Neural progenitor cell (in vitro differentiated cells): ENCODE results near the gene C2orf76. TPM values are rescaled to one million over a fixed set of nuclear protein-coding genes. Genes with fewer than 3 reads are reported as not detected.

Experiments
- DNase-seq: peaks from one replicate; pipeline ENCODE4 v3.0.0-alpha.2; 2016; ENCODE audit warnings: low spot score
- H2AFZ ChIP-seq: fragments of 200-600 bp; sonication (generic); replicated peaks from 2 replicates; pipeline ENCODE4 v1.6.1; 2016; ENCODE audit warnings: antibody characterized with exemption
- H3F3A ChIP-seq: fragments of 200-600 bp; sonication (generic); 2 replicates; pipeline ENCODE4 v1.6.1; 2016; ENCODE audit warnings: antibody characterized with exemption, low read depth
- H3K27ac ChIP-seq: fragments of 200-600 bp; sonication (generic); 2 replicates; pipeline ENCODE4 v1.5.1; 2016; ENCODE audit warnings: mild to moderate bottlenecking
- H3K27me3 ChIP-seq: fragments of 200-600 bp; sonication (generic); 2 replicates; pipeline ENCODE4 v1.6.1; 2016; ENCODE audit warnings: mild to moderate bottlenecking, moderate library complexity
- H3K36me3 ChIP-seq: fragments of 200-600 bp; sonication (generic); 2 replicates; pipeline ENCODE4 v1.5.1; 2016
- H3K4me1 ChIP-seq: fragments of 200-600 bp; sonication (generic); 2 replicates; pipeline ENCODE4 v1.6.1; 2016; ENCODE audit warnings: mixed run types
- H3K4me2 ChIP-seq: fragments of 200-600 bp; sonication (generic); 2 replicates; pipeline ENCODE4 v1.6.1; 2016
- H3K4me3 ChIP-seq: fragments of 200-600 bp; sonication (generic); 2 replicates; pipeline ENCODE4 v1.5.1; 2016
- H3K79me2 ChIP-seq: fragments of 200-600 bp; sonication (generic); 2 replicates; pipeline ENCODE4 v1.6.1; 2016; ENCODE audit warnings: low read depth
- H3K9ac ChIP-seq: fragments of 200-600 bp; sonication (generic); 2 replicates; pipeline ENCODE4 v1.6.1; 2016
- H3K9me3 ChIP-seq: fragments of 200-600 bp; sonication (generic); 2 replicates; pipeline ENCODE4 v1.5.1; 2016; ENCODE audit warnings: low read depth
- H4K20me1 ChIP-seq: fragments of 200-600 bp; sonication (generic); 2 replicates; pipeline ENCODE4 v1.6.1; 2016; ENCODE audit warnings: low read depth
- H3K27ac Mint-ChIP-seq: 3 replicates; pipeline ENCODE4 v1.8.0; 2021; ENCODE audit warnings: mixed read lengths
- H3K27me3 Mint-ChIP-seq: 2 replicates; pipeline ENCODE4 v1.8.0; 2022; ENCODE audit warnings: low read depth, mild to moderate bottlenecking, inconsistent platforms, moderate library complexity, mixed read lengths; ENCODE audit not compliant: insufficient read depth
- H3K36me3 Mint-ChIP-seq: 3 replicates; pipeline ENCODE4 v1.8.0; 2021; ENCODE audit warnings: mixed read lengths
- H3K4me1 Mint-ChIP-seq: 3 replicates; pipeline ENCODE4 v1.8.0; 2021; ENCODE audit warnings: mixed read lengths
- H3K4me3 Mint-ChIP-seq: 3 replicates; pipeline ENCODE4 v1.8.0; 2021; ENCODE audit warnings: mild to moderate bottlenecking, moderate library complexity, mixed read lengths
- H3K9me3 Mint-ChIP-seq: 3 replicates; pipeline ENCODE4 v1.8.0; 2020; ENCODE audit warnings: mixed read lengths
- CTCF ChIP-seq: fragments of 200-600 bp; sonication (generic); IDR thresholded peaks from 2 replicates; pipeline ENCODE4 v1.5.1; 2017; ENCODE audit warnings: antibody characterized with exemption, mild to moderate bottlenecking
- EZH2 ChIP-seq: fragments of 200-600 bp; sonication (generic); IDR thresholded peaks from 2 replicates; pipeline ENCODE4 v1.6.1; 2017; ENCODE audit warnings: antibody characterized with exemption, mild to moderate bottlenecking, moderate library complexity
- EZH2phosphoT487 ChIP-seq: fragments of 200-600 bp; sonication (generic); IDR thresholded peaks from 2 replicates; pipeline ENCODE4 v1.6.1; 2017; ENCODE audit warnings: antibody characterized with exemption
- total RNA-seq: library from RNA; depleted of rRNA; stranded (reverse); fragments of >200 nt; gene quantifications from 2 replicates; pipeline ENCODE4 v1.2.3, GENCODE V29; 2015; ENCODE audit warnings: low replicate concordance

C2orf76 gene
- total RNA-seq, 1 donor from 2014 or later: 16.8 TPM

DNA sequence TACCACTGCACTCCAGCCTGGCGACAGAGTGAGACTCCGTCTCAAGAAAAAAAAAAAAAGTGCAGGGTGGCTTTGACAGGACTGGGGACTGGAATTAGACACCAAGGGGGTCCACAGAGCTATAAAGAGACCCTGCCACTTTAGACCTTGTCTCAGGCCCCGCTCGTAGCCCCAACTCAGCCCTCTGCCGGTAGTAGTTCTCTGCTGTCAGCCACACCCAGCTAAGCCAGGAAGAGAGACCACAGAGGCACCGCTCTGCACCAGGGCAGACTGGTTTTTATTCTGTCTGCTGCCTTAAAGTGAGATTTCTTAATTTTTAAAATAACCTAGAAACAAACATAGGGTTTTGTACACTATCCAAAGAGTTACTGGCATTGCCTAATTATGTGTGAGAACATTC, 77.0 kb downstream of the C2orf76 start:
- TF ChIP-seq CTCF: no peak
- no peak for TF ChIP-seq EZH2
- TF ChIP-seq EZH2phosphoT487: no peak
- H3F3A ChIP-seq: no peaks in the 10 kb centered on the region
- H3K4me1 ChIP-seq: no peaks in the 10 kb centered on the region
- H3K27ac ChIP-seq: no peak overlapping the region
- no peaks in the 10 kb centered on the region for H3K9me3 Mint-ChIP-seq
- H3K27me3 Mint-ChIP-seq: peaks cover 2% of the 10 kb centered on the region
- DNase-seq: no peak
- H3K27ac Mint-ChIP-seq: no peak overlapping the region
- peaks cover 5% of the 10 kb centered on the region for H3K4me1 Mint-ChIP-seq
- H3K27me3 ChIP-seq: no peaks in the 10 kb centered on the region
- H2AFZ ChIP-seq: no peak overlapping the region
- no peaks in the 10 kb centered on the region for H3K9me3 ChIP-seq
- H3K79me2 ChIP-seq: no peaks in the 10 kb centered on the region
- no peaks in the 10 kb centered on the region for H4K20me1 ChIP-seq
- H3K9ac ChIP-seq: no peak overlapping the region
- H3K4me2 ChIP-seq: no peak overlapping the region
- H3K36me3 ChIP-seq: no peaks in the 10 kb centered on the region
- H3K4me3 Mint-ChIP-seq: no peak overlapping the region
- no peaks in the 10 kb centered on the region for H3K36me3 Mint-ChIP-seq
- no peak overlapping the region for H3K4me3 ChIP-seq

DNA sequence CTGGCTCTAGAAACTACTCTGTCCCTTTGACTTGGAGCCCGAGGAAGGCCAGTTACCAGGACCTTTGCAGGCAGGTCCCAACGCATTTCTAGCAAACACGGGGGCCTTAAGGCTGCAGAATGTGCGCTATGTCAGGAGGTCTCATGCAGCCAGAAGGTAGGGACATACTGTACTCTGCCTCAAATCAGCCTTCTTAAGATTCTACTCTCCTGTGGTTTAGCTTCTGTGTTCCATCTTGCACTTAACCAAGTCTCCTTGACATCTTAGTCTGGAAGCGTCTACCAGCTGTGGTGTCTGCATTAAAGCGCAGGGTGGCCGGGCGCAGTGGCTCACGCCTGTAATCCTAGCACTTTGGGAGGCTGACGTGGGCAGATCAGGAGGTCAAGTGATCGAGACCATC, 77.5 kb downstream of the C2orf76 start:
- TF ChIP-seq EZH2phosphoT487 (no peak), CTCF (no peak), EZH2 (no peak)
- no peak overlapping the region for H3K27ac ChIP-seq
- DNase-seq: no peak
- H3K9ac ChIP-seq: no peak overlapping the region
- Mint-ChIP-seq H3K36me3 (no peaks in the 10 kb centered on the region), H3K4me3 (no peak overlapping the region), H3K9me3 (no peaks in the 10 kb centered on the region), H3K27me3 (peaks cover 2% of the 10 kb centered on the region), H3K4me1 (peaks cover 5% of the 10 kb centered on the region), H3K27ac (no peak overlapping the region)
- no peak overlapping the region for H2AFZ ChIP-seq
- no peaks in the 10 kb centered on the region for H4K20me1 ChIP-seq
- no peaks in the 10 kb centered on the region for H3K9me3 ChIP-seq
- H3K79me2 ChIP-seq: no peaks in the 10 kb centered on the region
- H3K4me1 ChIP-seq: no peaks in the 10 kb centered on the region
- no peak overlapping the region for H3K4me3 ChIP-seq
- H3F3A ChIP-seq: no peaks in the 10 kb centered on the region
- no peaks in the 10 kb centered on the region for H3K27me3 ChIP-seq
- H3K4me2 ChIP-seq: no peak overlapping the region
- no peaks in the 10 kb centered on the region for H3K36me3 ChIP-seq

- Histone ChIP-seq H3K4me3 (no peak overlapping the region), H2AFZ (no peak overlapping the region), H3K9me3 (no peaks in the 10 kb centered on the region), H4K20me1 (no peaks in the 10 kb centered on the region), H3K27me3 (no peaks in the 10 kb centered on the region), H3K4me2 (no peak overlapping the region), H3K79me2 (no peaks in the 10 kb centered on the region), H3F3A (no peaks in the 10 kb centered on the region), H3K4me1 (no peaks in the 10 kb centered on the region), H3K27ac (no peak overlapping the region), H3K36me3 (no peaks in the 10 kb centered on the region), H3K9ac (no peak overlapping the region)
- H3K4me1 Mint-ChIP-seq: peaks cover 5% of the 10 kb centered on the region
- DNase-seq: no peak
- no peak overlapping the region for H3K4me3 Mint-ChIP-seq
- H3K36me3 Mint-ChIP-seq: no peaks in the 10 kb centered on the region
- TF ChIP-seq EZH2: no peak
- no peak for TF ChIP-seq CTCF
- no peak for TF ChIP-seq EZH2phosphoT487
- no peak overlapping the region for H3K27ac Mint-ChIP-seq
- no peaks in the 10 kb centered on the region for H3K9me3 Mint-ChIP-seq
- peaks cover 2% of the 10 kb centered on the region for H3K27me3 Mint-ChIP-seq
These were observed 78.1 kb downstream of the C2orf76 start for GRCh38 chr2:119288576-119288975.
